HG03432 (cell line): ENCODE measurements around the gene FOXA3.

Experiments used
- ATAC-seq: cut with Tn5 transposase; IDR thresholded peaks from one replicate; pipeline ENCODE4 v1.9.1; 2021; ENCODE audit warnings: mild to moderate bottlenecking, moderate library complexity; ENCODE audit not compliant: unreplicated experiment

The FOXA3 gene

GRCh38 chr19:45872095-45872919, 8.2 kb downstream of the FOXA3 start:
- no peak for ATAC-seq

- ATAC-seq = no peak
These were observed 9.2 kb downstream of the FOXA3 start for GRCh38 chr19:45873219-45873772.

- no peak for ATAC-seq
These were observed 10.5 kb downstream of the FOXA3 start for GRCh38 chr19:45874620-45874966.

- no peak for ATAC-seq
These were observed 12.0 kb downstream of the FOXA3 start for GRCh38 chr19:45876161-45876410.

GRCh38 chr19:45876411-45877197, 12.5 kb downstream of the FOXA3 start:
- ATAC-seq = no peak

GRCh38 chr19:45878043-45878794, 14.1 kb downstream of the FOXA3 start:
- no peak for ATAC-seq

- no peak for ATAC-seq
These were observed 14.9 kb downstream of the FOXA3 start for GRCh38 chr19:45879055-45879454.

- no peak for ATAC-seq
These were observed 15.8 kb downstream of the FOXA3 start for GRCh38 chr19:45879971-45880370.

GRCh38 chr19:45881082-45881908, 17.2 kb downstream of the FOXA3 start:
- no peak for ATAC-seq

GRCh38 chr19:45881909-45882528, 17.9 kb downstream of the FOXA3 start:
- ATAC-seq = no peak

GRCh38 chr19:45882652-45883585, 18.8 kb downstream of the FOXA3 start:
- peak; percentile 28 for ATAC-seq

GRCh38 chr19:45883586-45883880, 19.4 kb downstream of the FOXA3 start:
- ATAC-seq = no peak

GRCh38 chr19:45883881-45884681, 20.0 kb downstream of the FOXA3 start:
- no peak for ATAC-seq

GRCh38 chr19:45884682-45885555, 20.8 kb downstream of the FOXA3 start:
- ATAC-seq = peak; percentile 4

GRCh38 chr19:45885556-45886426, 21.7 kb downstream of the FOXA3 start, which contains the start of gene IRF2BP1:
Gene IRF2BP1, minus strand, starts transcription at chr19:45886141. Its CDS starts 367 bp downstream, at chr19:45885774.
- peak; percentile 42 for ATAC-seq

GRCh38 chr19:45886427-45887199, 22.5 kb downstream of the FOXA3 start:
- peak; percentile 47 for ATAC-seq
